HepG2 (cell line): ENCODE results near the gene SLC5A5. TPM values are rescaled to one million over a fixed set of nuclear protein-coding genes. Genes with fewer than 3 reads are reported as not detected.

Experiments used
- ARID2 ChIP-seq: sonication (generic); formaldehyde crosslinking; IDR thresholded peaks from 2 replicates; pipeline ENCODE4 v1.8.1; 2022; ENCODE audit warnings: mild to moderate bottlenecking, missing genetic modification reagents, borderline replicate concordance
- ATF4 ChIP-seq, 2 experiments: fragments of 450-650 bp in 1 of 2; sonication (generic) in 1 of 2; formaldehyde crosslinking; IDR thresholded peaks; 2 replicates each; pipeline versions ENCODE4 v1.5.0 to v1.8.0; 2020 to 2022; ENCODE audit warnings: mild to moderate bottlenecking in 1 of 2, missing genetic modification reagents in 1 of 2
- GTF3A ChIP-seq: sonication (generic); formaldehyde crosslinking; conservative IDR thresholded peaks from 2 replicates; pipeline ENCODE4 v1.4.0; 2020; ENCODE audit warnings: mild to moderate bottlenecking, missing genetic modification reagents
- HNF4G ChIP-seq, 2 experiments: sonication (generic) in 1 of 2; formaldehyde crosslinking in 1 of 2; IDR thresholded peaks; 2 replicates each; pipeline versions ENCODE4 v1.4.0 to v1.6.1; 2011 to 2020; ENCODE audit warnings: borderline replicate concordance in 2 of 2, low read depth in 2 of 2, mild to moderate bottlenecking in 2 of 2, low read length in 1 of 2, missing genetic modification reagents in 1 of 2, moderate library complexity in 1 of 2
- HNRNPL ChIP-seq: fragments of 200-400 bp; formaldehyde crosslinking; IDR thresholded peaks from 2 replicates; pipeline ENCODE4 v1.6.1; 2017; ENCODE audit warnings: mild to moderate bottlenecking, low read depth, low read length
- NR0B2 ChIP-seq: sonication (generic); formaldehyde crosslinking; IDR thresholded peaks from 2 replicates; pipeline ENCODE4 v1.4.0; 2020; ENCODE audit warnings: mild to moderate bottlenecking, missing genetic modification reagents
- NR2C2 ChIP-seq: sonication (generic); formaldehyde crosslinking; IDR thresholded peaks from 2 replicates; pipeline ENCODE4 v1.4.0; 2020; ENCODE audit warnings: missing genetic modification reagents, mild to moderate bottlenecking, moderate library complexity, borderline replicate concordance
- RBFOX2 ChIP-seq: fragments of 200-400 bp; formaldehyde crosslinking; IDR thresholded peaks from 2 replicates; pipeline ENCODE4 v1.6.1; 2017; ENCODE audit warnings: low read depth, mild to moderate bottlenecking, low read length
- SRSF9 ChIP-seq: fragments of 200-400 bp; formaldehyde crosslinking; IDR thresholded peaks from 2 replicates; pipeline ENCODE4 v1.6.1; 2018; ENCODE audit warnings: borderline replicate concordance, mild to moderate bottlenecking, low read depth, low read length; ENCODE audit not compliant: insufficient read depth, poor library complexity, severe bottlenecking
- ZNF12 ChIP-seq: sonication (generic); formaldehyde crosslinking; IDR thresholded peaks from 2 replicates; pipeline ENCODE4 v1.5.0; 2020; ENCODE audit warnings: missing genetic modification reagents
- ZNF549 ChIP-seq: sonication (generic); formaldehyde crosslinking; IDR thresholded peaks from 2 replicates; pipeline ENCODE4 v1.5.0; 2020; ENCODE audit warnings: missing genetic modification reagents
- ZNF878 ChIP-seq: sonication (generic); formaldehyde crosslinking; IDR thresholded peaks from 2 replicates; pipeline ENCODE4 v1.8.1; 2023; ENCODE audit warnings: mild to moderate bottlenecking, missing genetic modification reagents, moderate library complexity
- polyA plus RNA-seq, 8 experiments: library from polyadenylated mRNA; depleted of rRNA in 3 of 8; stranded (reverse) in 7 of 8; unstranded in 1 of 8; fragments of >200 nt; fragmentation: Illumina TruSeq in 4 of 8; extraction: Trizol in 4 of 8; gene quantifications; 2 replicates each; pipeline versions ENCODE4 v1.2.1 to v1.2.3, GENCODE V29; 2011 to 2016; ENCODE audit warnings: low read depth in 4 of 8, missing spikeins in 1 of 8, mixed read lengths in 1 of 8; ENCODE audit not compliant: insufficient read depth in 1 of 8
- total RNA-seq, 5 experiments: library from RNA; depleted of rRNA; stranded (reverse); fragments of >200 nt; fragmentation: Illumina TruSeq; extraction: Trizol; gene quantifications; 2 replicates each; pipeline ENCODE4 v1.2.3, GENCODE V29; 2016; ENCODE audit warnings: low read depth in 1 of 5
- TF ChIP-seq, protein P1 (sequence below): sonication (generic); formaldehyde crosslinking; IDR thresholded peaks from 2 replicates; pipeline ENCODE4 v1.4.0; 2020; ENCODE audit warnings: missing genetic modification reagents

Gene SLC5A5
- total and polyA plus RNA-seq, 2 of the 13 experiments (the other 11 are each of a cell fraction or from before 2014, with no cell fraction given): not detected

DNA sequence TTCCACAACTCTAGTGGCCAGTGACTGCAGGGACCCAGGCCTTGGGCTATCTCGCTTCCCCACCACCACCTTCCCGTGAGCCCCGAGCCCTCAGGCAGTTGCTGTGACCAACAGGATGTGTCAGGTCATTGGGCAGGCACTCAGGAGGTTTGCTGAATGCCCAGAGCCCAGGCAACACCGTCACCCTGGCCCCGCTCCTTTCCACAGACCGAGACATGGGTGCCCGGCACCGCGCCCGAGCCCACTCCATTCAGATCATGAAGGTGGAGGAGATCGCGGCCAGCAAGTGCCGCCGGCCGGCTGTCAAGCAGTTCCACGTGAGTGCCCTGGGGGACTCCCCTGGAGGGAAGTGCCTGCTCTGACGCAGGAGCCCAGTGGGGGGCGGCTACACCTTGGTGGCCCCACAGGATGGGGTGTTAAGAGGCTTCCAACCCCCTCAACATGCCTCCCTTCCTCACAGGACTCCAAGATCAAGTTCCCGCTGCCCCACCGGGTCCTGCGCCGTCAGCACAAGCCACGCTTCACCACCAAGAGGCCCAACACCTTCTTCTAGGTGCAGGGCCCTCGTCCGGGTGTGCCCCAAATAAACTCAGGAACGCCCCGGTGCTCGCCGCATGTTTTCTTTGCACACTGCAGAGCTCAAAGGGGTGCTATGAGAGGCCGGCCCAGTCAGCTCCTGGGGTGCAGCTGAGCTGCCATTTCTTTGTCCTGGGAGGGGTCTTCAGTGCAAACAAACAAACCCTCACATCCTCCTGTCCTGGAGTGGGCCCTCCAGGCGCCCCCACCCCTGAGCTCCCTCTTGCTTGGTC, 8.8 kb upstream of the SLC5A5 start (continued):
- no peak for TF ChIP-seq HNF4G (IDR thresholded peaks at IDR 0.05; ENCODE audit: borderline replicate concordance, low read depth, low read length)
- TF ChIP-seq HNF4G (CRISPR knock-in tag; IDR thresholded peaks at IDR 0.05; ENCODE audit: borderline replicate concordance, low read depth): no peak
- TF ChIP-seq, protein P1, sequence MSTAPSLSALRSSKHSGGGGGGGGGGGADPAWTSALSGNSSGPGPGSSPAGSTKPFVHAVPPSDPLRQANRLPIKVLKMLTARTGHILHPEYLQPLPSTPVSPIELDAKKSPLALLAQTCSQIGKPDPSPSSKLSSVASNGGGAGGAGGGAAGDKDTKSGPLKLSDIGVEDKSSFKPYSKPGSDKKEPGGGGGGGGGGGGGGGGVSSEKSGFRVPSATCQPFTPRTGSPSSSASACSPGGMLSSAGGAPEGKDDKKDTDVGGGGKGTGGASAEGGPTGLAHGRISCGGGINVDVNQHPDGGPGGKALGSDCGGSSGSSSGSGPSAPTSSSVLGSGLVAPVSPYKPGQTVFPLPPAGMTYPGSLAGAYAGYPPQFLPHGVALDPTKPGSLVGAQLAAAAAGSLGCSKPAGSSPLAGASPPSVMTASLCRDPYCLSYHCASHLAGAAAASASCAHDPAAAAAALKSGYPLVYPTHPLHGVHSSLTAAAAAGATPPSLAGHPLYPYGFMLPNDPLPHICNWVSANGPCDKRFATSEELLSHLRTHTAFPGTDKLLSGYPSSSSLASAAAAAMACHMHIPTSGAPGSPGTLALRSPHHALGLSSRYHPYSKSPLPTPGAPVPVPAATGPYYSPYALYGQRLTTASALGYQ (CRISPR knock-in tag): no peak
- TF ChIP-seq GTF3A (CRISPR knock-in tag): no peak
- no peak for TF ChIP-seq ZNF12 (CRISPR knock-in tag)
- TF ChIP-seq HNRNPL: 0 out of 2 replicates have a peak, but pooled peaks have one; percentile 23
- TF ChIP-seq NR0B2 (CRISPR knock-in tag): 0 out of 2 replicates have a peak, but pooled peaks have one; percentile 21
- TF ChIP-seq NR2C2 (CRISPR knock-in tag): no peak
- TF ChIP-seq ZNF878 (CRISPR knock-in tag): no peak
- TF ChIP-seq ARID2 (CRISPR knock-in tag): no peak
- TF ChIP-seq SRSF9: no peak
- TF ChIP-seq RBFOX2: peak; percentile 83
- TF ChIP-seq ZNF549: no peak
- no peak for TF ChIP-seq ATF4 (CRISPR knock-in tag; IDR thresholded peaks at IDR 0.05)
